Measurements from ENCODE around the gene COMMD3. TPM values are rescaled to one million over a fixed set of nuclear protein-coding genes. Genes with fewer than 3 reads are reported as not detected.
A peak's percentile ranks its signal among the peaks of the same experiment; 100 is the strongest.

Gene COMMD3
- total RNA-seq, 1 experiment from 2014 or later: 43.5 TPM

GRCh38 chr10:22314852-22315251 lies 1.3 kb upstream of the COMMD3 start:
- POLR2A ChIA-PET (ENCODE audit: unreplicated experiment): interaction anchor here (0.5 kb wide), 1 partner anchor 15 kb away, joined by 4 read pairs; no protein-coding TSS in a partner anchor
- CTCF ChIA-PET: no interaction called here

GRCh38 chr10:22315455-22316285 lies 518 bp upstream of the COMMD3 start:
- H3K4me3 ChIP-seq: peak overlapping the region; percentile 67
- H3K4me2 ChIP-seq: peak overlapping the region; percentile 86
- ChIA-PET CTCF (interaction anchor here (0.7 to 1.0 kb wide), 2 partner anchors 106 to 487 kb away, joined by 3 read pairs; no protein-coding TSS in a partner anchor), POLR2A (ENCODE audit: unreplicated experiment) (interaction anchor here (0.5 kb wide), 2 partner anchors 16 to 304 kb away, joined by 4 to 5 read pairs; no protein-coding TSS in a partner anchor)
- no peaks in the 10 kb centered on the region for H3K27me3 ChIP-seq (ENCODE audit: insufficient read depth, low read depth)
- no TSS peak for BruUV-seq (replicated peaks)
- no peaks in the 10 kb centered on the region for H3K9me3 ChIP-seq (ENCODE audit: insufficient read depth, low read depth)
- peak overlapping the region; percentile 49 for H3K27ac ChIP-seq
- H2AFZ ChIP-seq: peak overlapping the region; percentile 82
- H4K20me1 ChIP-seq (ENCODE audit: insufficient read depth): no peaks in the 10 kb centered on the region
- peaks cover 29% of the 10 kb centered on the region for H3K4me1 ChIP-seq (replicated peaks; ENCODE audit: insufficient read depth)
- no peak for DNase-seq
- H3K79me2 ChIP-seq (ENCODE audit: low read depth): peaks cover 13% of the 10 kb centered on the region
- H3K9me2 ChIP-seq (ENCODE audit: insufficient read depth): no peaks in the 10 kb centered on the region
- H3K36me3 ChIP-seq (ENCODE audit: low read depth): no peaks in the 10 kb centered on the region
- peaks cover 11% of the 10 kb centered on the region for H3F3A ChIP-seq (ENCODE audit: insufficient read depth, low read depth)
- TF ChIP-seq CTCF (conservative IDR thresholded peaks at IDR 0.05) (no peak), EZH2 (IDR thresholded peaks at IDR 0.05; ENCODE audit: low read depth) (no peak)
- intact Hi-C loops (cut with micrococcal nuclease; ENCODE audit: unreplicated experiment): loop anchor here (1.0 to 5.0 kb wide), 3 partner anchors 63 to 313 kb away; partner anchors contain the start of gene DNAJC1

More at GRCh38 chr10:22314852-22315251, 1.3 kb upstream of the COMMD3 start:
- intact Hi-C loops (cut with micrococcal nuclease; ENCODE audit: unreplicated experiment): loop anchor here (1.0 to 5.0 kb wide), 2 partner anchors 63 to 86 kb away; no protein-coding TSS in a partner anchor
- peak overlapping the region; percentile 86 for H3K4me2 ChIP-seq
- H3K4me3 ChIP-seq: peak overlapping the region; percentile 67; the same call in 1 of the 2 replicates
- no peak overlapping the region for H2AFZ ChIP-seq
- H3F3A ChIP-seq (ENCODE audit: insufficient read depth, low read depth): peaks cover 11% of the 10 kb centered on the region
- no TSS peak for BruUV-seq (replicated peaks)
- peaks cover 26% of the 10 kb centered on the region for H3K4me1 ChIP-seq (replicated peaks; ENCODE audit: insufficient read depth)
- no peak for DNase-seq
- no peaks in the 10 kb centered on the region for H3K9me2 ChIP-seq (ENCODE audit: insufficient read depth)
- H3K36me3 ChIP-seq (ENCODE audit: low read depth): no peaks in the 10 kb centered on the region
- H4K20me1 ChIP-seq (ENCODE audit: insufficient read depth): no peaks in the 10 kb centered on the region
- H3K27me3 ChIP-seq (ENCODE audit: insufficient read depth, low read depth): no peaks in the 10 kb centered on the region
- TF ChIP-seq CTCF (conservative IDR thresholded peaks at IDR 0.05) (no peak), EZH2 (IDR thresholded peaks at IDR 0.05; ENCODE audit: low read depth) (no peak)
- H3K79me2 ChIP-seq (ENCODE audit: low read depth): peaks cover 13% of the 10 kb centered on the region
- H3K27ac ChIP-seq: no peak overlapping the region
- H3K9me3 ChIP-seq (ENCODE audit: insufficient read depth, low read depth): no peaks in the 10 kb centered on the region

GRCh38 chr10:22317076-22317370 lies 835 bp downstream of the COMMD3 start:
- peaks cover 1% of the 10 kb centered on the region for H3K27me3 ChIP-seq (ENCODE audit: insufficient read depth, low read depth)
- peaks cover 29% of the 10 kb centered on the region for H3K4me1 ChIP-seq (replicated peaks; ENCODE audit: insufficient read depth)
- no peaks in the 10 kb centered on the region for H3K9me2 ChIP-seq (ENCODE audit: insufficient read depth)
- peaks cover 13% of the 10 kb centered on the region for H3K79me2 ChIP-seq (ENCODE audit: low read depth)
- H3K4me2 ChIP-seq: peak overlapping the region; percentile 88
- DNase-seq: no peak
- H3K4me3 ChIP-seq: peak overlapping the region; percentile 67
- no peaks in the 10 kb centered on the region for H3K9me3 ChIP-seq (ENCODE audit: insufficient read depth, low read depth)
- peaks cover 11% of the 10 kb centered on the region for H3F3A ChIP-seq (ENCODE audit: insufficient read depth, low read depth)
- H3K27ac ChIP-seq: peak overlapping the region; percentile 58
- peak overlapping the region; percentile 89 for H2AFZ ChIP-seq
- no peak for TF ChIP-seq CTCF (conservative IDR thresholded peaks at IDR 0.05)
- TF ChIP-seq EZH2 (IDR thresholded peaks at IDR 0.05; ENCODE audit: low read depth): no peak
- BruUV-seq (replicated peaks): TSS peak; percentile 48
- POLR2A ChIA-PET (ENCODE audit: unreplicated experiment): interaction anchor here (0.6 kb wide), 1 partner anchor 314 kb away, joined by 5 read pairs; the partner anchor contains the start of gene DNAJC1
- no peaks in the 10 kb centered on the region for H3K36me3 ChIP-seq (ENCODE audit: low read depth)
- intact Hi-C loops (cut with micrococcal nuclease; ENCODE audit: unreplicated experiment): loop anchor here (2.0 to 5.0 kb wide), 2 partner anchors 65 to 314 kb away; partner anchors contain the start of gene DNAJC1
- CTCF ChIA-PET: no interaction called here
- no peaks in the 10 kb centered on the region for H4K20me1 ChIP-seq (ENCODE audit: insufficient read depth)

Measured in PC-9 (cell line).